Activated T-cell treated with anti-CD3 and anti-CD28 coated beads, Interleukin-2, amount 50 U/mL, for 24 hours (primary cell): ENCODE data around the gene RCBTB1.
A peak's percentile ranks its signal among the peaks of the same experiment; 100 is the strongest.

Experiments used
- DNase-seq: peaks from one replicate; pipeline ENCODE4 v3.0.0-alpha.2; 2020
- H3K27ac Mint-ChIP-seq: 2 replicates; pipeline ENCODE4 v1.8.0; 2020; ENCODE audit warnings: mild to moderate bottlenecking, mixed read lengths
- H3K27me3 Mint-ChIP-seq: 2 replicates; pipeline ENCODE4 v1.8.0; 2020; ENCODE audit warnings: mixed read lengths
- H3K36me3 Mint-ChIP-seq: 2 replicates; pipeline ENCODE4 v1.8.0; 2020; ENCODE audit warnings: low read depth, mixed read lengths
- H3K4me1 Mint-ChIP-seq: 2 replicates; pipeline ENCODE4 v1.8.0; 2020; ENCODE audit warnings: low read depth, mixed read lengths
- H3K4me3 Mint-ChIP-seq: 2 replicates; pipeline ENCODE4 v1.8.0; 2020; ENCODE audit warnings: mild to moderate bottlenecking, moderate library complexity, mixed read lengths
- H3K9me3 Mint-ChIP-seq: 2 replicates; pipeline ENCODE4 v1.8.0; 2020; ENCODE audit warnings: mixed read lengths

RCBTB1 gene

DNA sequence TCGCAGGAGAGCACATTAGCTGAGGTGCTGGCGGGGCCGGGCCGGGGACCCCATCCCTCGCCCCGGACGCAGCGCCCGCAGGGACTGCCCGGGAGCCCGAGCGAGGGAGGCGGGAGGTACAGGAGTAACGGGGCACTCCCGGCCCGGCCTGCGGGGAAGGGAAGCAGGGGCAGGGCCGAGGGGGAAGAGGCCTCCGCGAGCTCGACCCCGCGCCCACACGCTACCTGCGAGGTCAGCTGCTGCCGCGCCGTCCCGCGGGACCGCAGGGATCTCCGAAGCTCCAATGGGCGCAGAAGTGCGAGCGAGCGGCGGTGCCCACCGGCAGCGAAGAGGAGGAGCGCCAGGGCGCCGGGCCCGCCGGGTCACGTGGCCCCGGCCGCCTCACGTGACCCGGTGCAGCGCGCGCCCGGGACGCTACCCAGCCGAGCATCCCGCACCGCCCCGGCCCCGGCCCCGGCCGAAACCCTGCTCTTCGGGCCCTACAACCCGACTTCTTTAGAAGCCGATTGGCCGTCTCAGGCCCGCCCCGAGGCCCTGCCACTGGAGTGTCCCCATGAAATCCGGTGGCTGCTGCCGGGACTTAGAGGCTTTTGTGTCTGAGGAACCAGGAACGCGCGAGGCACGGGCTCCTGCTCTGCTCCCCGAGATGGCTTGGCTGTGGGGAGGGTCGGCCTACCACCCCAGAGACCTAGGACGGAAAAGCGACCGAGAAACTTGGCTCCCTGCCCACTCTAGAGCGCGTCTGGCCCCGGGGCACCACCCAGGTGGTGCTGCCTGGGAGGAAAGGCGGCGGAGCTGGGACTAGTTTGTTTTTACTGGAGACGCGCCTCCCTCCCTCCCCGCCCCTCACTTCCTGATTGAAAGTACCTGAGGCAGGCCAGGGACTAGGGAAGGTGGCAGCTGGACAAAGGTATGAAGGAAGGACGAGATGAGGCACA is at the start of gene RCBTB1:
Gene RCBTB1, minus strand, starts transcription at position 339 of the 938 bp plus-strand sequence. CDS start 18,279 bp downstream, outside the sequence.
- DNase-seq, result peak; percentile 84
- H3K9me3 Mint-ChIP-seq, result no peaks in the 10 kb centered on the region
- no peaks in the 10 kb centered on the region for H3K27me3 Mint-ChIP-seq
- H3K27ac Mint-ChIP-seq, result peak within 1 kb of the TSS; percentile 88
- H3K4me1 Mint-ChIP-seq, result peaks cover 26% of the 10 kb centered on the region
- peak within 1 kb of the TSS; percentile 87 for H3K4me3 Mint-ChIP-seq
- peaks cover 16% of the 10 kb centered on the region for H3K36me3 Mint-ChIP-seq

DNA sequence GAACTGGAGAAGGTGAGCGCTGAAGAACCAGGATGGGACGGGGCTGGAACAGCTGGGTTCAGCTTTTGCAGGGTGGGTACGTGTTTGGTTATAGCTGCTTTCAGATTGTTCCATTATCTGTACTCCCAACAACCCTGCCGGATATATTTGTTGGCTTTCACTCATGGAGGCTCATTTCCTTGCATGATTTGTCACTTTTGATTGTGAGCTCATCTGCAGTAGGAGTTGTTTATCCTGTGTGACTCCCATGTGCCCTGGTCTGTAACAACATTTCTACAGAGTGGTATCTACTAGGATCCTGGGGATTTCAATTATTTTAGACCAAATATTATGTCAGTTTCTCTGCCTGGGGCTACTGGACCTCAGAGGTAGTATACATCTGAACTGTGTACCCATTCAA is 48.4 kb upstream of the RCBTB1 start:
- no peak overlapping the region for H3K27ac Mint-ChIP-seq
- H3K27me3 Mint-ChIP-seq, result no peaks in the 10 kb centered on the region
- no peak overlapping the region for H3K4me3 Mint-ChIP-seq
- peaks cover 22% of the 10 kb centered on the region for H3K4me1 Mint-ChIP-seq
- DNase-seq, result no peak
- H3K9me3 Mint-ChIP-seq, result no peaks in the 10 kb centered on the region
- H3K36me3 Mint-ChIP-seq, result no peaks in the 10 kb centered on the region

DNA sequence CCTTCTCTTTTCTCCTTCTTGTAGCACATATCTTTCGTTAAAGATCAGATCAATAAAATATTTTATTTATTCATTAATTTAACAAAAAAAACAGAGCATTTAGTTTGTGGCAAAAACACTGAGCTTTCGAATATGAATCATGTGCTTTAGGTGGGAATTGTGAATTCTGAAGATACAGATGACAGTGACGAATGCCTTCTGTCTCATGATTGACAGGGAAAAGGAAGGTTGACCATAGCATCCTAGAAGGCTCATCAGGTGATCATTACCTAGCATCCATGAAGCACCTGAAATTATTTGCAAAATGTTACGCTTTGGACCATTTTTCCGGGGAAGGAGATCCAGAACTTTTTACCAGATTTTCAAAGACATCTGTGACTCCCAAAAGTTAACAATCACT is 46.8 kb upstream of the RCBTB1 start:
- no peak overlapping the region for H3K27ac Mint-ChIP-seq
- peaks cover 1% of the 10 kb centered on the region for H3K36me3 Mint-ChIP-seq
- no peak for DNase-seq

DNA sequence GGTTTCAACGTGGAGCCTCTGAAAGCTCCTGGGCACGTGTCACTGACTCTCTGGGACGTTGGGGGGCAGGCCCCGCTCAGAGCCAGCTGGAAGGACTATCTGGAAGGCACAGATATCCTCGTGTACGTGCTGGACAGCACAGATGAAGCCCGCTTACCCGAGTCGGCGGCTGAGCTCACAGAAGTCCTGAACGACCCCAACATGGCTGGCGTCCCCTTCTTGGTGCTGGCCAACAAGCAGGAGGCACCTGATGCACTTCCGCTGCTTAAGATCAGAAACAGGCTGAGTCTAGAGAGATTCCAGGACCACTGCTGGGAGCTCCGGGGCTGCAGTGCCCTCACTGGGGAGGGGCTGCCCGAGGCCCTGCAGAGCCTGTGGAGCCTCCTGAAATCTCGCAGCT is 45.2 kb upstream of the RCBTB1 start:
- H3K27ac Mint-ChIP-seq, result no peak overlapping the region
- H3K36me3 Mint-ChIP-seq, result peaks cover 1% of the 10 kb centered on the region
- no peaks in the 10 kb centered on the region for H3K27me3 Mint-ChIP-seq
- H3K9me3 Mint-ChIP-seq, result no peaks in the 10 kb centered on the region
- no peak for DNase-seq
- peaks cover 24% of the 10 kb centered on the region for H3K4me1 Mint-ChIP-seq
- H3K4me3 Mint-ChIP-seq, result no peak overlapping the region

More for the DNA sequence above, 46.8 kb upstream of the RCBTB1 start:
- no peaks in the 10 kb centered on the region for H3K9me3 Mint-ChIP-seq
- H3K4me1 Mint-ChIP-seq, result peaks cover 32% of the 10 kb centered on the region
- no peaks in the 10 kb centered on the region for H3K27me3 Mint-ChIP-seq
- H3K4me3 Mint-ChIP-seq, result no peak overlapping the region

DNA sequence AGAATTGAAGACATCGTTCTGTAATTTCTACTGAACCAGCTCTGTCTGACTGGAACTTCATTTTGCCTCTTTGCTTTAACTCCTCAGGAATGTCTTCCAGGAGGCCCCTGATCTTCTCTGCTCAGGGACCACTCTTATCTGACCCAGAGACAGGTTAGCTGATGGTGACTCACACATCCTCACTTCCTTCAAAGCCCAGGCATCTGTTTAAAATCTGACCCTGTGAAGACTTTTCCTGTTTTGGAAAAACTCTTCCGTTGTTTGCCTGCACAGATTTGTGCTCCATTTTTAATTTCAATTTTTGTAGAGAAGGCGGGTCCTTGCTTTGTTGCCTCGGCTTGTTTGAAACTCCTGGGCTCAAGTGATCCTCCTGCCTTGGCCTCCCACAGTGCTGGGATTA is 44.6 kb upstream of the RCBTB1 start:
- peaks cover 1% of the 10 kb centered on the region for H3K36me3 Mint-ChIP-seq
- no peak for DNase-seq
- peaks cover 18% of the 10 kb centered on the region for H3K4me1 Mint-ChIP-seq
- H3K27ac Mint-ChIP-seq, result no peak overlapping the region
- H3K4me3 Mint-ChIP-seq, result no peak overlapping the region
- no peaks in the 10 kb centered on the region for H3K9me3 Mint-ChIP-seq
- no peaks in the 10 kb centered on the region for H3K27me3 Mint-ChIP-seq

DNA sequence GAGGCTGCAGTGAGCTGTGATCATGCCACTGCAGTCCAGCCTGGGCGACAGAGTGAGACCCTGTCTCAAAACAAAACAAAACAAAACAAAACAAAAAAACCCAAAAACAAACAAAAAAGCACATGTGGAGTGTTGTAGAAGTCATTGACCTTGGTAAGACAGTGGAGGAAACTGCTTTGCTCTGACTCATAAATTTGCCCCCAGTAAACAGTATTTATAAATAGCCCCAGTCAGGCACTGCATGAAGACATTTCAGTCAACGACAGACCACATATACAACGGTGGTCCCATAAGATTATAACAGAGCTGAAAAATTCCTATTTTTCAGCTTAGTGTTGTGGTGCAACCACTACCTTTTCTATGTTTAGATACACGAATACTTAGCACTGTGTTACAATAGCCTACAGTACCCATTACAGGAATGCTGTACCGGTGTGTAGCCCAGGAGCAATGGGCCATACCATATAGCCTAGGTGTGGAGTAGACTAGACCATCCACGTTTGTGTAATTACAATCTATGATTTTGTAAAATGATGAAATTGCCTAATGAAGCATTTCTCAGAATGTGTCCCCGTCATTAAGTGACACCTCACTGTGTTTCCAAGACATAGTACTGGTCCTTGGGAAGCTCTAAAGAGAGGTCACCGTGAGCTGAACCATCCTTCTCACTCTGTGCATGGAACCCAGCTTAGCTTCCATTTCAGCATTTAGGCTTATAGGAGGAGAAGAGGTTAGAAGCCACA is 44.0 kb upstream of the RCBTB1 start:
- no peak for DNase-seq
- Mint-ChIP-seq H3K4me1 (peaks cover 16% of the 10 kb centered on the region), H3K36me3 (peaks cover 1% of the 10 kb centered on the region), H3K4me3 (no peak overlapping the region), H3K27ac (no peak overlapping the region), H3K27me3 (no peaks in the 10 kb centered on the region), H3K9me3 (no peaks in the 10 kb centered on the region)

DNA sequence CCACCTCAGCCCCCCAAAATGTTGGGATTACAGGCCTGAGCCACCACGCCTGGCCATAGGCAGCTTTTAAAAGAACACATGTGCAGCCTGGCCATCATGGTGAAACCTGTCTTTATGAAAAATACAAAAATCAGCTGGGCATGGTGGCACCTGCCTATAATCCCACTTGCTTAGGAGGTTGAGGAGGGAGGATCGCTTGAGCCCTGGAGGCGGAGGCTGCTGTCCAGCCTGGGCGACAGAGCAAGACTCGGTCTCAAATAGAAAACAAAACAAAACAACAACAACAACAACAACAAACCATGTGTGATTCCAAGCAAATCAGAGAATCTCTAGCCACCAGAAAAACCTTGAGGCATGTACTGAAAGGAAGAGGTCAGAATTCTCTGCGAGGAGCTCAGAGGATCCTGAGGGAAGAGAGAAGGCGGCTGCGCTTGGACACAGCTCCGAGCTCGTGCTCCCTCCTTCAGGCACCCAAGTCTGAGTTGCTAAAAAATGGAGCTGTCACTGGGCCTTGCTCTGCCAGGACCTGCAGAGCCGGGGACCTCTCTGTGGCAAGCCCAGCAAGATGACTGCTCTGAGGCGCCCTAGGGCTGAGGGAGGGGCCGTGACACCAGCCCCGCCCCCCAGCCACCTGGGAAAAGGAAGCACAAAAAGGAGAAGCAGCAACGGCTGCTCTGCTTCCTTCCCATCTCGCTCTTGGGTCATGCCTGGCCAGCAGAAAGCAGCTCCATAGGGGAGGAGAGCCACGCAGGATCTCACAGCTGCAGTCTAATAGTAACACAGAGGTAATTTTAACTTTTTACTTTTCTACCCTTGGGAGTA is 42.7 kb upstream of the RCBTB1 start, which contains the start of gene ARL11:
Gene ARL11, plus strand, starts transcription at position 677 of the 822 bp plus-strand sequence. CDS start 1,941 bp downstream, outside the sequence.
- Mint-ChIP-seq H3K4me3 (peak within 1 kb of the TSS; percentile 80), H3K27me3 (no peaks in the 10 kb centered on the region), H3K4me1 (peaks cover 16% of the 10 kb centered on the region), H3K9me3 (no peaks in the 10 kb centered on the region), H3K36me3 (peaks cover 1% of the 10 kb centered on the region), H3K27ac (peak within 1 kb of the TSS; percentile 85)
- DNase-seq, result peak; percentile 71

DNA sequence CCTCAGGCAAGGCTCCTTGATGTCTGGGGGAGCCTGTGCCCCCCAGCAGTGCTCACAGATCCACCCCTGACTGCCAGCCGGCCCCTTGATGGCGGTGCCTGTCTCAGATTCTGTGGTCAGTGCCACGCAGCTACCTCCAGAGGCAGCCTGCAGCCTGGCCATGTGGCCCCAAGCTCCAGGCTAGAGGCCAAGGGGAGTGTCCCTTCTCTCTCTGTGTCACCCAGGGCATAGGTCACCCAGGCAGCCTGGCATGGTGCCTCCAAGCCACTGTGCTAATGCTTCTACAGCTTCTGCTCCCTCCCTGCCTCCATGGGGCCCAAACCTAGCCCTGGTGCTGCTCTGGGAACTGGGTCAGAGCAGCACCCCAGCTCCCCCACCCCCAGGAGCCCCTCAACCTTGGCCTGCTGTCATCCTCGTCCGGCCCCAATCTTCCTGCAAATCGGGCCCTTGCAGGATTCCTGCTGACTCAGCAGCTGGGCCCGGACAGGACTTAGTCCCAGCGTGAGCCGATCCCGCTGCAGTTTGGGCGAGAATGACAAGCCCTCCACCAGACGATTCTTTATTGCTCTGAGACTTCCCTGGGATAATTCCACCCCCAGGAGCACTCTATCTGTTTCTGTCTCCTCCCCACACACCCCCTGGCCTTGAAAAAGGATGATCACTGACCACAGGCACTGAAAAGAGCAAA is 40.2 kb upstream of the RCBTB1 start:
- H3K36me3 Mint-ChIP-seq, result peaks cover 1% of the 10 kb centered on the region
- peaks cover 16% of the 10 kb centered on the region for H3K4me1 Mint-ChIP-seq
- H3K27me3 Mint-ChIP-seq, result peaks cover 4% of the 10 kb centered on the region
- H3K9me3 Mint-ChIP-seq, result no peaks in the 10 kb centered on the region
- no peak overlapping the region for H3K27ac Mint-ChIP-seq
- H3K4me3 Mint-ChIP-seq, result no peak overlapping the region
- DNase-seq, result no peak

DNA sequence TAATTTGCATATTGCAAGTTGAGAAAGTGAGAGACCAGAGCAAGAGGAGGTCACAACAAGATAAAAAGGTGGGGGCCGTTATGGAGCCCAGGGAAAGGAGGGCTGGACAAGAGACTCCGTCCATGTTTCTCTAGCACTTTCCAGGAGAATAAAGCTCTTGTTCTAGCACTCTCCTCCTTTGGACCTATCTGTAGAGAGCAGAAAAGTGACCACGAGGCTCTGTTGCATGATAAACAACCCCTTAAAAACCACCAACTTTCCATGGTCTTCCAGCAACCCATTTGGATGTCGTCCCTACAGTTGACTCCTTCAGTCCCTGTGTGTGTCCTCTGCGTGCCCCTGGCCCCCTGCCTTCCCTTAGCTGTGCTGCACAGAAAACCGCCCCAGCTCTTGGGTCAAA is 38.9 kb upstream of the RCBTB1 start:
- H3K36me3 Mint-ChIP-seq, result peaks cover 1% of the 10 kb centered on the region
- no peak for DNase-seq
- H3K27me3 Mint-ChIP-seq, result peaks cover 4% of the 10 kb centered on the region
- H3K27ac Mint-ChIP-seq, result no peak overlapping the region
- H3K9me3 Mint-ChIP-seq, result no peaks in the 10 kb centered on the region
- no peak overlapping the region for H3K4me3 Mint-ChIP-seq
- H3K4me1 Mint-ChIP-seq, result peaks cover 15% of the 10 kb centered on the region

DNA sequence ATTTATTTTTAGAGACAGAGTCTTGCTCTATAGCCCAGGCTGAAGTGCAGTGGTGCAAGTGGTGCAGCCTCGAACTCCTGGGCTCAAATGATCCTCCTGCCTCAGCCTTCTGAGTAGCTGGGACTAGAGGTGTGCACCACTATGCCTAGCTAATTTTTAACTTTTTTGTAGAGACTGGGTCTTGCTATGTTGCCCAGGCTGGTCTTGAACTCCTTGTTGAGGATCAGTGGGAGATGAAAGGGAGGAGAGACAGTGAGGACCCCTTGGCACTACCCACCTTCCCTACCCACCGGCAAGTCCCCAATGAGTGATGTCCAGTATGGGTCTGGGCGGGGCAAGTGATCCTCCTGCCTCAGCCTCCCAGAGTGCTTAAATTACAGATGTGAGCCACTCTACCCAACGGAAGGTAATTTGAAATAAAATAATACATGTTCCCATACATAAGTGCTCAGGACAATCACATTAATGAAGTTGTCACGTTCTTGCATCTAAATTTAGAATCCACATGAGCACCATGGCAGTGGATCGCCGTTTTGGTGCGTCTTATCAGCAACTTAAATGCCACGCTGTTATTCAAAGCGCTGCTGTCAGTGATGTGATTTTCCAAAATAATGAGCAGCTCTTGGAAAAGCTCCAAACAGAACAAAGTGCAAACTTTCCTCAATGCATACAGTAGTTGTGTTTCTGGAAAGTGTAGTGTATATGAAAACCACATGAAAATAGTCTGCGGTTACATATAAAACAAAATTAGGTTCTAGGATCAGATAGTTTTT is 37.0 kb upstream of the RCBTB1 start:
- Mint-ChIP-seq H3K27me3 (peaks cover 4% of the 10 kb centered on the region), H3K9me3 (no peaks in the 10 kb centered on the region), H3K4me1 (peaks cover 3% of the 10 kb centered on the region), H3K36me3 (no peaks in the 10 kb centered on the region), H3K27ac (no peak overlapping the region), H3K4me3 (no peak overlapping the region)
- DNase-seq, result no peak

DNA sequence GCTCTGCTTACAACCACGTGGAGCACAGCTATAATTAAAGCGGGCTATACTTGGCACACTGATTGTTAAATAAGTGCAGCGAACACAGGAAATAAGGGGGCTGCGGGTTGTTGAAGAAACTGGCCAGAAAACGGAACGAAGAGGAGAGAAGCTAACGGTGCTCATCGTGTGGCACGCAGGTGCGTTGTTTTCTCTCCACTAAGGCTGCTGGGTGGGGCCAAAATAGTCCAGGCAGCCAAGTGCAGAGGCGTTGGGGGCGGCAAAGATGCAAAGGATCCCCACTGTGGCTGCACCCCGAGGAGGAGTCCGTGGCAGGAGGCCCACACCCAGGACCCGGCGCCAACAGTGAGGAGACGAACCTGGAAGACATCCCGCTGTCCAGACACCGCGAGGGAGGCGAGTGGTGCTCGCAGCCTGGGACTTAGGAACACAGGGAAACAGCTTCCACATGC is 34.8 kb upstream of the RCBTB1 start:
- H3K27ac Mint-ChIP-seq, result no peak overlapping the region

DNA sequence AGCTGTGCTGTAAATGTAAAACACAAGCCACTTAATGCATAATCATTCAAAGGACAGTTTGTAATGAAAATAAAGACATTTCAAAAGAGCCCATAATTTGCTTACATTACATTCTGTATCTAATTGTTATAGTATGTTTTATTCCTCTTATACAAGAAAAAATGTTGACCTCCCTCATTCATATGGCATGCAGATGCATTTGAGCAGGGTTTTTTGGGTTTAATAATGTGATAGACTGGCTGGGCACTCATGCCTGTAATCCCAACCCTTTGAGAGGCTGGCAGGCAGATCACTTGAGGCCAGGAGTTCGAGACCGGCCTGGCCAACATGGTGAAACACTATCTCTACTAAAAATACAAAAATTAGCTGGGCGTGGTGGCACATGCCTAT is 31.3 kb upstream of the RCBTB1 start:
- Mint-ChIP-seq H3K27me3 (peaks cover 2% of the 10 kb centered on the region), H3K27ac (no peak overlapping the region), H3K9me3 (peaks cover 4% of the 10 kb centered on the region), H3K4me1 (peaks cover 3% of the 10 kb centered on the region), H3K36me3 (no peaks in the 10 kb centered on the region), H3K4me3 (no peak overlapping the region)
- no peak for DNase-seq

More for the DNA sequence above, 34.8 kb upstream of the RCBTB1 start:
- Mint-ChIP-seq H3K27me3 (peaks cover 4% of the 10 kb centered on the region), H3K4me3 (peak overlapping the region; percentile 19), H3K9me3 (no peaks in the 10 kb centered on the region), H3K36me3 (no peaks in the 10 kb centered on the region), H3K4me1 (peaks cover 3% of the 10 kb centered on the region)
- no peak for DNase-seq
